Ovary (tissue), 9 donors: ENCODE measurements around the gene CTSL. TPM values are rescaled to one million over a fixed set of nuclear protein-coding genes. Genes with fewer than 3 reads are reported as not detected.

Experiments used
- DNase-seq, 5 donors: peaks; one replicate each; pipeline ENCODE4 v3.0.0-alpha.2; 2019 to 2020
- H3K27ac ChIP-seq, 2 donors: fragments of 200-600 bp; one replicate each; pipeline versions ENCODE4 v1.5.1 to v1.8.0; 2019 to 2022
- H3K27me3 ChIP-seq: fragments of 200-600 bp; one replicate; pipeline ENCODE4 v1.8.0; 2022
- H3K36me3 ChIP-seq: fragments of 200-600 bp; sonication (generic); one replicate; pipeline ENCODE4 v1.5.1; 2019
- H3K4me1 ChIP-seq: one replicate; pipeline ENCODE4 v1.8.1; 2013; ENCODE audit warnings: mild to moderate bottlenecking, moderate library complexity; ENCODE audit not compliant: insufficient read depth
- H3K4me3 ChIP-seq: fragments of 200-600 bp; sonication (generic); one replicate; pipeline ENCODE4 v1.5.1; 2017
- H3K9me3 ChIP-seq, 2 donors: fragments of 200-600 bp in 1 of 2; sonication (generic) in 1 of 2; one replicate each; pipeline versions ENCODE4 v1.5.1 to v1.8.1; 2013 to 2019; ENCODE audit warnings: mild to moderate bottlenecking in 1 of 2, moderate library complexity in 1 of 2
- CTCF ChIP-seq, 3 donors: fragments of 450-650 bp in 2 of 3; fragments of 200-600 bp in 1 of 3; IDR thresholded peaks; one replicate each; pipeline versions ENCODE4 v1.5.1 to v1.8.0; 2016 to 2022; ENCODE audit warnings: antibody characterized with exemption in 3 of 3, mild to moderate bottlenecking in 1 of 3
- EP300 ChIP-seq: sonication (generic); formaldehyde crosslinking; IDR thresholded peaks from one replicate; pipeline ENCODE4 v1.6.1; 2017; ENCODE audit warnings: antibody characterized with exemption
- POLR2A ChIP-seq: fragments of 450-650 bp; IDR thresholded peaks from one replicate; pipeline ENCODE4 v1.6.1; 2017; ENCODE audit warnings: antibody characterized with exemption, mild to moderate bottlenecking, moderate library complexity
- WGBS, 3 donors: extraction: QIAGEN DNeasy Blood & Tissue Kit in 1 of 3; methylation state at CpG; one replicate each; pipeline versions ENCODE4 v1.1.5 to v1.1.7; 2013 to 2017; 5-methylcytosine and 5-hydroxymethylcytosine counted together
- intact Hi-C, 4 donors: fragments of 100-400 bp; cut with DNase I; formaldehyde crosslinking; loops; one replicate each; pipeline versions ENCODE4 v1.11.0 to v1.15.1; 2022 to 2023
- polyA plus RNA-seq, 2 donors: library from polyadenylated mRNA; stranded (reverse); fragments of 200-250 nt in 1 of 2; fragments of 350-450 nt in 1 of 2; fragmentation: Illumina TruSeq in 1 of 2; extraction: RNeasy Lipid Tissue Mini Kit (QIAGEN cat#74804) in 1 of 2; gene quantifications; one replicate each; pipeline ENCODE4 v1.2.3, GENCODE V29; 2013 to 2014
- total RNA-seq, 7 donors: library from RNA; depleted of rRNA in 2 of 7; stranded (reverse); fragments of >200 nt in 2 of 7; fragmentation: NEBNext Ultra II Directional in 3 of 7; extraction: Animal tissue kit (Norgen Biotek cat#: 25700) in 3 of 7; gene quantifications; one replicate each; pipeline versions ENCODE4 v1.1.0 to v1.2.4, GENCODE V29; 2016 to 2023
- donor health status: DM: no; HTN: no; CAD: no; lungs with moderate emphysema.
- donor health status: DM: no; HTN: no; CAD: no.
- donor health status: Bipolar disorder and iron deficiency.
- donor health status: DM: yes; HTN: yes; CAD: no.
- donor health status: DM: no; HTN: no; CAD: no.
- donor health status: DM: yes; HTN: yes; CAD: no.

Gene CTSL
- total and polyA plus RNA-seq, 9 donors, result 94.0 to 219 (median 115) TPM

GRCh38 chr9:87713278-87713987 is 12.5 kb upstream of the CTSL start:
- intact Hi-C loops, result no loop called here
- no peaks in the 10 kb centered on the region for H3K36me3 ChIP-seq
- peak overlapping the region; percentile 49 to 78 for H3K27ac ChIP-seq
- H3K4me3 ChIP-seq, result no peak overlapping the region
- peaks cover 16% of the 10 kb centered on the region for H3K4me1 ChIP-seq
- 13 to 23% (median 14%) methylated on average over 11 of the region's 11 CpGs for WGBS, 3 donors
- TF ChIP-seq EP300, result peak; percentile 72
- peak; percentile 19 for TF ChIP-seq POLR2A
- TF ChIP-seq CTCF (IDR thresholded peaks at IDR 0.05), result no peak
- DNase-seq, result peak; percentile 75 to 91 (median 81)
- H3K9me3 ChIP-seq, result no peaks in the 10 kb centered on the region
- no peaks in the 10 kb centered on the region for H3K27me3 ChIP-seq

- no peak for DNase-seq
- 4 to 16% (median 7%) methylated on average over 5 of the region's 5 CpGs for WGBS, 3 donors
- H3K27me3 ChIP-seq, result no peaks in the 10 kb centered on the region
- intact Hi-C loops, result no loop called here
- H3K36me3 ChIP-seq, result no peaks in the 10 kb centered on the region
- H3K4me3 ChIP-seq, result no peak overlapping the region
- H3K27ac ChIP-seq, result peak overlapping the region in 1 of 2 donors; percentile 78
- TF ChIP-seq CTCF (IDR thresholded peaks at IDR 0.05), result no peak
- no peak for TF ChIP-seq EP300
- no peak for TF ChIP-seq POLR2A
- H3K9me3 ChIP-seq, result no peaks in the 10 kb centered on the region
- peaks cover 16% of the 10 kb centered on the region for H3K4me1 ChIP-seq
Measured at GRCh38 chr9:87713988-87714330, 12.0 kb upstream of the CTSL start.

GRCh38 chr9:87714819-87715218 is 11.1 kb upstream of the CTSL start:
- peak overlapping the region in 1 of 2 donors; percentile 78 for H3K27ac ChIP-seq
- no peak for TF ChIP-seq POLR2A
- peak; percentile 34 for TF ChIP-seq EP300
- H3K4me3 ChIP-seq, result no peak overlapping the region
- H3K36me3 ChIP-seq, result no peaks in the 10 kb centered on the region
- intact Hi-C loops, result no loop called here
- H3K4me1 ChIP-seq, result peaks cover 16% of the 10 kb centered on the region
- no peaks in the 10 kb centered on the region for H3K27me3 ChIP-seq
- H3K9me3 ChIP-seq, result no peaks in the 10 kb centered on the region
- WGBS, 3 donors, result 41 to 48% (median 44%) methylated on average over 2 of the region's 2 CpGs
- DNase-seq, result peak in 3 of 5 donors; percentile 56 to 78 (median 60)

- Histone ChIP-seq H3K27me3 (no peaks in the 10 kb centered on the region), H3K36me3 (no peaks in the 10 kb centered on the region), H3K4me3 (no peak overlapping the region), H3K9me3 (no peaks in the 10 kb centered on the region), H3K4me1 (peaks cover 16% of the 10 kb centered on the region), H3K27ac (no peak overlapping the region)
- TF ChIP-seq POLR2A, result no peak
- no peak for TF ChIP-seq CTCF (IDR thresholded peaks at IDR 0.05)
- no peak for TF ChIP-seq EP300
- intact Hi-C loops, result no loop called here
- no peak for DNase-seq
- 70 to 82% (median 79%) methylated on average over 2 of the region's 2 CpGs for WGBS, 3 donors
Measured at GRCh38 chr9:87716141-87716540, 9.8 kb upstream of the CTSL start.

GRCh38 chr9:87717456-87717855 is 8.5 kb upstream of the CTSL start:
- Histone ChIP-seq H3K4me3 (no peak overlapping the region), H3K27ac (no peak overlapping the region), H3K4me1 (peaks cover 10% of the 10 kb centered on the region), H3K27me3 (no peaks in the 10 kb centered on the region), H3K9me3 (no peaks in the 10 kb centered on the region), H3K36me3 (no peaks in the 10 kb centered on the region)
- intact Hi-C loops, result no loop called here
- no peak for TF ChIP-seq CTCF (IDR thresholded peaks at IDR 0.05)
- no peak for TF ChIP-seq EP300
- no peak for TF ChIP-seq POLR2A
- no peak for DNase-seq
- WGBS, 3 donors, result 92 to 100% (median 100%) methylated on average over 1 of the region's 1 CpG
